Stimulated activated naive CD8-positive, alpha-beta T cell treated with anti-CD3 and anti-CD28 coated beads, Interleukin-15, Interleukin-2, amounts not matched to agents 100 U/mL and 50 U/mL, for 24 hours (primary cell): ENCODE measurements around the gene CLCN6.
"Not testable (repeated sequence)": the region's sequence is repeated elsewhere in the genome, so short reads cannot be mapped to it uniquely, and the experiment has no call there.

ENCODE experiments used
- ATAC-seq: fragments of 150-1000 bp; cut with Tn5 transposase; one replicate; pipeline ENCODE4 v1.10.0; 2021
- DNase-seq: peaks from one replicate; pipeline ENCODE4 v3.0.0; 2021

Gene CLCN6

DNA sequence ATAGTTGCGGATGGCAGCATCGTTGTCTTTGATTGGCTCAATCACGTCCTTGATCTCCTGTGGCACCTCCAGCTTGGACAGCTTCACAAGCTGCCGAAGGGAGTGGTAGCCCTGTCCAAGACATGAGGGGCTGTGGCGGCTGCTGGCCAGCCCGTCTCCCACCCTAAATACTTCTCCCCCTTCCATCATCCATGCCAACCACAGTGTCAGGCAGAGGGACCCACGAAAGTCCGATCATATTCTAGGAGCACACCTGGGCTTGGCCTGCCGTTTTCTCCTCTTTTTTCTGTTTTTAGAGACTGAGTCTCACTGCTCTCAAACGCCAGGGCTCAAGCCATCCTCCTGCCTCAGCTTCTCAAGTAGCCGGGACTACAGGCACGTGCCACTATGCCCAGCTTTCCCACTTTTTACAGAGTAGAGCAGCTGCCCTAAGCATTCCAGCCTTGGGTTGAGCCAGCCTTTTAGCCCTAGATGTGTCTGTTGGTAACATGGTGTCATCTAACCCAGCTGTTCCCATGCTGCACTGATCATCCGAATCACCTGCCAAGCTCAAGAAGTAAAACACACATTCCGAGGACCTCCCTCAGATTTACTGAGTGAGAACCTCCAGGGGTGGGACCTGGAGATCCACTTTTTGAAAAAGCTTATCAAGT is 10.6 kb upstream of the CLCN6 start:
- DNase-seq: no peak
- no peak for ATAC-seq

DNA sequence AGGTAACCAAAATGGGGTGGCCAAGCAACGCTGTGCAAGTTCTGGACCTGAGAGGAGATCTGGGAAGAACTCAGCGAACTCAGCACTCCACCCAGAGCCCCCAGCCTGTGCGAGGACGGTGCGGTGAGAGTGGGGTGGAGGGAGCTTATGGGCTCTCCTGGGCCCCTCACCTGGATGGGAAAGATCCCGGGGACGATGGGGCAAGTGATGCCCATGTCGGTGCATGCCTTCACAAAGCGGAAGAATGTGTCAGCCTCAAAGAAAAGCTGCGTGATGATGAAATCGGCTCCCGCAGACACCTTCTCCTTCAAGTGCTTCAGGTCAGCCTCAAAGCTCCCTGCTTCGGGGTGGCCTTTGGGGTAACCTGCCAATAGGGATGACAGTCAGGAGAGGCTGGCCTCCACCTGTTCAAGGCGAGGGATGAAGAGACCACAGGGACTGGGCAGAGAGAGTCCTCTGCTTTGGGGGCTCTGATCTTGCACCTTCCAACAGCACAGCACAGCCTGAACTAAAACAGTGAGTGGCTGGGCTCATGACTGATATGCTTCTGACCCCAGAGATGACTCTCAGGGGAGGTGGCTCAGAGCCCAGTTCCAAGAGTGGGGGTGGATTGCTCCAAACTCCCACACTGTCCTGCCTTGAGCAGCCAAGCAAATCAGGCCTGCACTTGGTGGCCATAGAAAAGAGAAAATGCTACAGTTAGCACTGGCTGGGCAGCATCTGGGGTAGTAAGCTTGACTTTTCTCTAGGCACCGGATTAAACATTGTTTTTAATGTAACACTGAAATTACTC is 9.8 kb upstream of the CLCN6 start:
- no peak for DNase-seq
- no peak for ATAC-seq

DNA sequence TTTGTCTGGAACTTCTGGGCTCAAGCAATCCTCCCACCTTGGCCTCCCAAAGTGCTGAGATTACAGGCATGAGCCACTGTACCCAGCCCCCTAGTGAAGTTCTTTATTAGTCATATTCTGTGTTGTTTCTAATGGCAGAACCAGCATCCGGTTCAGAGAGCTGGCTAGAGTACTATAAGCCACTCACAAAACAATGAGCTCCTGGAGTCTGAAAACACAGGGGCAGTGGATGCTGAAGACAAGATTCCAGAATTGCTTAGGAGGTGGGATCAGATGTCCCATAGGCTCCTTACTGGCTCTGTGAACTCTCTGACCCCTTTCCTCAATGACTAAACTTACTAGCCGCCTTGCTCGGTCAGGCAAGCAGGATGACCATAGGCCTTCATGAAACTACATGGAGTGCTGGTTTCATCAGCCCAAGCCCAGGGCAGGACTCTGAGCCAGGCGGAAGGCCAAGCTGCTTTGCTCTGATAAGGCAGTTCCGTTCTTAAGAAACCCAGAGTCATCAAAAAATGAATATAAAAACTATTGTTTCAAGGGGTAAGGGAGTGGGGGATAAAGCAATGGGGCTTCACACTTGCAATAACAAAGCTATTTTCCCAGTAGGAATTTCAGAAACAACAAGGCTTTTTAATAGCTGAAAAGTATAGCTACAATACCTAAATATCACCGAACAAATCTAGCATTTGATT is 8.3 kb upstream of the CLCN6 start:
- DNase-seq (no peak), ATAC-seq (no peak)

DNA sequence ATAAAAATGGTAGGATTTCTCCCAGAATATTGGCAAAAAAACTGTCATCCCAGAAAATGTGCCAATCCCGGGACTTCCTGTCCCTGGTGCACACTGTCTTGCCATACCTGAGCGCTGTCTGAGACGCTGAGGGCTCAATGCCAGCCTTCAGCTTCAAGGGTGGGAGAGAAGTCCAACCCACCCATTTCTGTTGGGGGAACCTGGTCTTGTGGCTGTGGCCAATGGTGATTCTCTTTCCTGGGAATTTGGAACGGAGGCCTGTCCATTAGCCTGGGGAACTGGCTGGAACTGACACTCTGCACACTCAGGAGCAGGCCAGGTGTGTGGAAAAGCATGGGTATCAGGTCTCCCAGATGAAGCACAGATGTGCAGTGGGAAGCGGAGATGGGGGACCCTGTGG is 6.9 kb upstream of the CLCN6 start:
- no peak for DNase-seq
- ATAC-seq: no peak

DNA sequence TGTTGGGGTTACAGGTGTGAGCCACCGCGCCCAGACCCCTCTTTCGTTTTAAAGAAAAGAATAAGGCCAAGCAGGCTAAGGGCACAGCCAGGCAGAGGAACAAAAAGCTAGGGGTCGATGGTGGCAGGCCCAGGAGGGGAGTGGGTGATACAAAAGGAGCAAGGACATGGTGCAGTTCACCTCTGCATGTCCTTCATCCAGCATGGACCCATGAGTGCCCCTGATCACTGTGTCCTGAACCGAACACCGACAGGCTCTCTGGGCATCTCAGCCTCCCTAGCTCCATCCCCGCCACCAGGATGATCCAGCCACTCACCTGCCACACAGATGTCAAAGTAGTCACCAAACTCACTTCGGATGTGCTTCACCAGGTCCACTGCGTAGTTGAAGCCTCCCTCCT is 6.1 kb upstream of the CLCN6 start:
- DNase-seq (no peak), ATAC-seq (no peak)

DNA sequence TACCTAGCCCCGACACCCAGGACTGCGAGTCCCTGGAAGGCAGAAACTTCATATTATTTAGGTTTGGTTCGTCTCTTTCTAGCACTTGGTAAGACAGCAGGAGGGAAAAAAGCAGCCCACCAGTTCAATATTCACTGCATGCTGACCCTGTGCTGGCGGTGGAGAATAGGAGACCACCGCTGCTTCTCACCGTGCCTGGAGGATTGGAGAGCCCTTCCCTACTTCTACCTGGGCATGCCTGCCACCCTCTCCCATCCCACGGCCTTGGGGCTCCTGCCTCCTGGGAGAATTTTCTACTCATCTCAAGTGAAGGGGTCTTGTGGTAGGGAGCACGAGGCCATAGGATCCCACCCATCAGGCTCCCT is 5.6 kb upstream of the CLCN6 start:
- DNase-seq (no peak), ATAC-seq (no peak)

DNA sequence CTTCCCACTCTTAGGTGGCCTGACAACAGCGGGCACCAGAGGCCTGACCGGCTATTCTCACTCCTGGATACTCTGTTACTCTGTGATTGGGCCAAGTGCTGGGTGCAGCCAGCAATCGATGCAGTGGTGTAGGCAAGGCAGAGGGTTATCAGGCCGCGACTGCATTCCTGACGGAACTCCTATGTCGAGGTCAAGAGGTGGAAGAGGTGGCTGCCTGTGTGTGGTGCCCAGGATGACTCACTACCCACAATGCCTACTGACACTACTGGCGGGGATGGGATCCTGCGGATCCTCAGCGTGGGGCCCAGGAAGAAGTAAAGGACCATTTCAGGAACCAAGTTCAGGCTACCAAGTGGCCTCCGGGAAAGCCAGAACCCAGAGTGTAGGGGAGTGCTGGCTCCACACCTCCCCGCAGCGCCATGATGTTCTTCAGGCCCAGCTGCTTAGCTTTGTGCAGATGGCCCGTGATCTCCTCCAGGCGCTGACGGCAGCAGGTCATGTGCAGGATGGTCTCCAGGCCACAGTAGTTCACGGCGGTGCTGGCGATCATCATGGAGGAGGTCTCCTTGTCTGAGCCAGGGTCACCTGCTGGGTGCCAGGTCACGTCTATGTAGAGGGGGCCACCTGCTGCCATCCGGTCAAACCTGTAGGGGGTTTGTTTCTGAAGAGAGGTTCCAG is 5.1 kb upstream of the CLCN6 start:
- ATAC-seq (no peak), DNase-seq (no peak)

DNA sequence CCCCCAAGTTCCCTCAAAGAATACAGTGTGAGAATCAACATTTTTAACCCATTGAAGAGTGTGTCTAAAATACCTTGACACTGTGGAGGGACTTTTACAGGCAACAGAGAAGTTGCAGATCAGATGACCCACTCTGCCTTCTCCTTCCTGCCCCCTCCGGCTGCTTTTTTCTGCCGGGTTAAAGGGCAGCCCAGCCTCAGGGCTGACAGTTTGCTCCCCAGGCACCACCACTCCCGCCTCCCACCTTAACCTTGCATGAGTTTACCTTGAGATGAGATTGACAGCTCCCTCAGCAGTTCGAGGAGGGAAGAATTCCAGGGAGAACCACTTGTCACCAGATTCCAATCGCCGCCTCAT is 3.4 kb upstream of the CLCN6 start:
- no peak for ATAC-seq
- DNase-seq: no peak

DNA sequence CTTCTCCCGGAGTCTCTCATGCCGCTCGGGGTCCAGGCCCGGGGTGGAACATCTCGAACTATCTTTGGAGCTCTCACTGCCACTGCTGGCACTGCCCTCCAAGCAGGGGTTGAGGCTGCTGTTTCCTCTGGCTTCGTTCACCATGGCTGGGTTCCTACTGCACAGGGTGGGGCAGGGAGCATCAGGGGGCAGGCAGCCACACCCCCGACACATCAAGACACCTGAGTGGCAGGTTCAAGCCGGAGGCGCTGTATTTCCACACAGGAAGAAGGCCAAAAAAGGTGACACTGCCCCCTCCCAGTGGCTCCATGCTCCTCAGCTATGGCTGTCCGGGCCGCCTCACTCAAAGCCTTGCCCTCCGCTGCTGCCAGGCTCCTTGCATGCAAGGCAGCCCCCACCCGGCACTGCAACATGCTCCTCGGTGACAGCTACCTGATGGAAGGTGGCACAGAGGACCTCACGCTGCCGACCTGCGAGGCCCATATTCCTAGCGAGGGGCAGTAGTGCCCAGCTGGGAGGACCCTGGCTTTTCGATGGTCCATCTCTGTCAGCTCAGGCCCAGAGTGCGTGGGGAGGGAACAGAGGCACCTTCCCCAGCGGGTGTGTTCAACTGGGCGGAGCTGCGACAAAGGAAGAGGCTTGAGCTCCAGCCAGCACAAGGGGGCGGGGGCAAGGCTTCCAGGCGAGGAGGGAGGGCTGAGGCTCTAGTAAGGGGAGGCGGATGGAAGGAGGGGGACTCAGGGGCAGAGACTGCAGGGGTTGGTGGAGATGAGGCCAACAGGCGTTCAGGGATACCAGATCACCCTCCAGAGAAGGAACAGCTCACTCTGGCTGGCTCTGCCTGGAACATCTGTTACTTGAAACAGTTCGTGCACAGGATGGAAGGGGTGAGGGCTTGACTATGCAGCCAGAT is 2.8 kb upstream of the CLCN6 start:
- ATAC-seq (peak; percentile 31), DNase-seq (peak; percentile 80)

DNA sequence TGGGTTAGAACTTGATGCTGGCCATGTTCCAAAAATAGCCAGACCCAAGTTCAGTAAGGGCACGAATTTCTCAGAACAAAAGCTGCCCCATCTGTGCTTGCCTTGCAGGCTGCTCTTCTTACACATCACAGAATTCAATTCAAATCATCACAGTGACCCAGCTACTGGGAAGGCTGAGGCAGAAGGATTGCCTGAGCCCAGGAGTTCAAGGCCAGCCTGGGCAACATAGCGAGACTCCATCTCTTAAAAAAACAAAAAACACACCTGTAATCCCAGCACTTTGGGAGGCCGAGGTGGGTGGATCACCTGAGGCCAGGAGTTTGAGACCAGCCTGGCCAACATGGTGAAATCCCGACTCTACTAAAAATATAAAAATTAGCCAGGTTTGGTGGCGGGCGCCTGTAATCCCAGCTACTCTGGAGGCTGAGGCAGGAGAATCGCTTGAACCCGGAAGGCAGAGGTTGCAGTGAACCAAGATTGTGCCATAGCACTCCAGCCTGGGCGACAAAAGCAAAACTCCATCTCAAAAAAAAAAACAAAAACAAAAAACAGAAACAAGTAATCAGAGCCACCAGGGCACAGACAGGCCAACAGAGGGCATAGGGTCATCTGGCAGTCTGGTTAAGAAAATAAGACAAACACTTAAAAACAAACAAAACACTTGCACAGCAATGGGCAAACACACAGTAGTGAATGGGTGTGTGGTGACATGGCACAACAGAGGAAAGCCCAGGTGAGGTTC is 1.9 kb upstream of the CLCN6 start:
- not testable (repeated sequence) for DNase-seq, ATAC-seq

DNA sequence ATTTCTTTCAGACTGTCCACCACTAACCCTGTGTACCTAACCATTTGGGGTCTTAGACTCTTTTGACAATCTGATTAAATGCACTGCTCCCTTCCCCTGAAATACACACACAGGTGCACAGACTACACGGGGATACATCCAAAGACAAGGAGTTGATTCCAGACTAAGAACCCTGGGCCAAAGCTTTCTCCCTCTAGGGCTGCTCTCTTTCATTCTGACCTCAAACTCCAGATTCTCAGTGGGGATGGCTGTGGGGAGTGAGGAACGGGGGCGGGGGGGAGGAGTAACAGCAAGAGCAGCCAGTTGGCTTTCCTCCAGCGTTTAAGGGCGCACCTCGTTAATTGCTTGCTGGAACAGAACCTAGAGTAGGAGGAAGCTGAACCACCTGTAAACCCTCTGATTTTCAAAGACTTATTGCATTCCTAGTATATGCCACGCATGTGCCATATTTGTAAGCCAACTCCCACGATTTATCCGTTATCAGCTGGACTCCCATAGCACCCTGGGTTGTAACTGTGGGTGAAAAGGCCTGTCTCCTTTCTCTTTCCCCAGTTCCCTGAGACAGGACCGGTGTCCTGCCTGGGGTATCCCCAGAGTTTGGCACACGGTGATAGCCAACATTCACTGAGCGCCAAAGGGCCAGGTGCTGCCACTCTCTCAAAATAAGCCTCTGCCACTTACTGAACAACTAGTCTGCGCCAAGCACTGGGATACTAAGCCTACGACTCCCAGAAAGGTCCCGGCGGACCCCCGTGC is 1.1 kb upstream of the CLCN6 start:
- peak; percentile 44 for DNase-seq
- no peak for ATAC-seq

DNA sequence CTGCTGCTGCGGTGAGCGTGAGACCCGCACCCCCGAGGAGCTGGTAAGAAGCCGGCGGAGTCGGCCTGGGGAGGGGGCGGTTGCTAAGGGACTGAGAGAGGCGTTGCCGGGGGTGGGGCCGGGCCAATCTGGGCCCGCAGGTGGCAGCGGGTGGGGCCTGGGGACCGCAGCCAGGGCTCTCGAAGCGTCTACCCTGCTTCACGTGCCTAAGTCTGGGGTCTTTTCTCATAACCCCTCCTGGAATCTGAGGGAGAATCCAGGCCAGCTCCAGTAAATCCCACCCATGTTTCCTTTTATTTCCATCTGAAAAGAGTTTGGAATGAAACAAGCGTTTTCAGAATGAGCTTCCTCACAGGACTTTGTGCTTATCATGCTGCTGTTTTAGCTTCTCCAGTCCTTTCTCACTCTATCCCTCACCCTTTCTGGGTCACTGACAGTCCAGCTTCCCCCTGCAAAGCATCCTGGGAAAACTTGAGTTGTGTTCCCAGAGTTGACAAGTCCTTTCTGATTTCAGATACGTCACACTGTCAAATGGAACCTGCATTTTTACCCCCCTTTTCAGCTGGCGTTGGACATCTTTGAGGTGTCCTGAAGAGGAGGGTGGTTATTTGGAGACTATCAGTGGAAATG is 431 bp downstream of the CLCN6 start:
- ATAC-seq (peak; percentile 45), DNase-seq (no peak)

DNA sequence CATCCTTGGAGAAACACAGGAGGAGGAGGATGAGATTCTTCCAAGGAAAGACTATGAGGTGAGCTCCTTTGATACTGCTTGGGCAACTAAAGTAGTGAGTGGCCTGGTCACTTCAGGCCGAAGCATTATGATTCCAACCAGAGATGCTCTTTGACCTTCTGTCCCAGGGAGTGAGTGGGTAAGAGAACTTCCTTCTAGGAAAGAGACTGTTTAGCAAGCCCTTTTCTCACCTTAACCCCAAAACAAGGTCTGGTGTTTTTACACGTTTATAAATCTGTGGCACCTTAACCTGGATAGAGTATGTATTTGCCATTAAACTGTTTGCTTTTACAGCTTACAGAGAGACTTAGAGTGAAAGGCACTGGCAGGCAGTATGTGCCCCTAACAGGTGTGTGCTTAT is 1.1 kb downstream of the CLCN6 start:
- DNase-seq (no peak), ATAC-seq (no peak)

DNA sequence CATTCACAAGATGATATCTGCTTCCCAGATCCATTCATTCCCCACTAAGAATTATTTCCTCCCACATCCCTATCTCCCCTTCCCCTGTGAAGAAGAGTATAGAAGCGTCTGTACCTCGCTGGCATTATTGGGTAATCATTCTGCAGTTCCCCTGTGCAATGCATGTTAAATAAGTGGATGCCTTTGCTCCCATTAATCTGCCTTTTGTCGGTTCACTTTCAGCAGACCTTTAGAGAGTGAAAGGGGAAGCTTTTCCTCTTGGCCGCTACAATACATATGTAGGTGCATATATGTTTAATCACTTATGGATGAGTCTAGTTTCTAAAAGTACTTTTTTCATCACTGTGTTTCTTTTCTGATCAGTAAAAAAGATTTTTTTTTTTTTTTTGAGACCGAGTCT is 7.0 kb downstream of the CLCN6 start:
- DNase-seq (no peak), ATAC-seq (no peak)

DNA sequence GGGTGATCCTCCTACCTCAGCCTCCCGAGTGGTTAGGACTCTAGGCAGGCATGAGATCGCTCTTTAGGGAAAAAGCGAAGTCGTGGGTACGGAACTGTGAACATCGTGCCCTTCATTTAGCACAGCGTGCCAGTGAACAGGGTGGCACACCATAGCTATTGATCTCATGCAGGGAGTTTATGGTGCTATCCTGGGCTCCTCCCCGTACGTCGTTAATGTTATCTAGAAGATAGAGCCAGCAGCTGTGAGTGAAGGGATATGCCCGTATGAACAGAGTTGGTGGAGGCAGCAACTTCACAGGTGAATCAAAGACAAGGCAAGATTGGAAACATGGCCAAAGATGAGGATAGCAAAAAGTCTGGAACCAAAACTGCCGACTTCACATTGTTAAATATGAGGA is 11.2 kb downstream of the CLCN6 start:
- ATAC-seq (no peak), DNase-seq (no peak)

DNA sequence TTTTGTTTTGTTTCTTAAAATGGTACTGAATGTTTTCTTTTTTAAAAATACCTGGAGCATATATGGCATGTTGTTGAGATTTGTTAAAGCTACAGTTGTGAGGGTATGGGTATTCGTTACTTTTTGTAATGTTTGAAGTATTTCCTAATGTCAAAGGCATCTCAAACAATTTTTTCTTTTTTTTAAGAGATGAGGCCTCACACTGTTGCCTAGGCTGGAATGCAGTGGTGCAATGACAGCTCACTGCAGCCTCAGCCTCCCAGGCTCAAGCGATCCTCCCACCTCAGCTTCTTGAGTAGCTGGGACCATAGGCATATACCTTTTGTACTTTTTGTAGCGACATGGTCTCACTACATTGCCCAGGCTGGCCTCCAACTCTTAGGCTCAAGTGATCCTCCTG is 16.1 kb downstream of the CLCN6 start:
- no peak for ATAC-seq

DNA sequence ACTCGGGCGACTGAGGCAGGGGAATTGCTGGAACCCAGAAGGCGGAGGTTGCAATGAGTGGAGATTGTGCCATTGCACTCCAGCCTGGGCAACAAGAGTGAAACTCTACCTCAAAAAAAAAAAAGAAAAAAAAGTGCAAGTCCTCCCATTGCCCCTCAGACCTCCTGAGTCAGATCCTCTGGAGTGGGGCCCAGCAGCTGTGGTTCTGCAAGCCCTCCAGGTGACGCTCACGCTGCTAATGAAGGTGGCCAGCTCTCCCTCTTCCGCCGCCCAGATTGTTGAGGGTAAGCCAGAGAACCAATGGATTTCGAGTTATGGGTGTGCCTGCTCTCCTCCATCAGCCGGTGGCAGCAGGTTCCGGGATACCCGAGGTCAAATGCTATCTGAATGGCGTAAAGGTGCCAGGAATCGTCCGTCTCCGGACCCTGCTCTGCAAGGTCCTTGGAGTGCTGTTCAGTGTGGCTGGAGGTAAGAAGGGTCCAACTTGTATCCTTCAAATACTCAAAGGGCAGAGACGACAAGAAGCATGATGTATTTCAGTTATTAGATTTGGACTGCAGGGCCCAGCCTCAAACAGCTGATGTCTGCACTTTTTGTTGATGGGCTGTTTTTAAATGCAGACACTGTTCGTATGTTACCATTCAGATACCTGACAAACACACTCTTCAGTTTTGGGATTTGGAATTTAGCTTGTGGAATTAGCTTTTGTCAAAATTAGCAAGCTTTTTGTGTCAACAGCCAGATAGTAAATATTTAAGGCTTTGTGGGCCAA is 17.6 kb downstream of the CLCN6 start:
- no peak for ATAC-seq
- no peak for DNase-seq

More for the DNA sequence above, 16.1 kb downstream of the CLCN6 start:
- DNase-seq: no peak

DNA sequence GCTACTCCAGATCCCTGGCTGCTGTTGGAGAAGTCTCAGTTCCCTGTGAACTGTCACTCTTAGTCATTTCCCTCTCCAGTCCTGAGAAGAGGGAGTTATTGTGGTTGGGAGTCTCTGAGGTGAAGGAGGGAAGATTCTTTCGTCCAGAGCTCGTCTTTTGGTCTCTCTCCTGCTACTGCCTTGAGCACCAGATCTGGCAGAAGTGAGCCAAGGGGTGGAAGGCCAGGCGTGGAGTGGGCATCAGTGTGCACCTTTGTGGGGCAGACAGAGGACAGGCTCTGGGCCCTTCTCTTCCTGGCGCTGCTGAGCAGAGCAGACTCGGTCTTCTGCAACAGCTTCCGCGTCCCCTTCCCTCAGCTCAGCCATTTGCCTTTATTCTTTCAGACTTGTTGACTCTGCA is 19.1 kb downstream of the CLCN6 start:
- ATAC-seq: no peak
- no peak for DNase-seq

DNA sequence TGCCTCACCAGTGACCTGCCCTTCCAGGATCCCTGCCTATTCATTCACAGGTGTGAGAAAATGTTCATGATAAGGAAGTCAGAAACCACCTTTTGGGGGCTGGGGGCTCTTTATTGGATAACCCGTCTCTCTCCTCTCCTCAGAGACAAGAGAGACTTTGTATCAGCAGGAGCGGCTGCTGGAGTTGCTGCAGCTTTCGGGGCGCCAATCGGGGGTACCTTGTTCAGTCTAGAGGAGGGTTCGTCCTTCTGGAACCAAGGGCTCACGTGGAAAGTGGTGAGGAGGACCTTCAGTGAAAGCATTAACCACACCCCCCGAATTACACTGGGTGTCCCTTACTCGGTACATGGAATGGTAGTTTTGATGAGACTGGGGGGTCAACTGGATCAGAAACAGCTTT is 21.0 kb downstream of the CLCN6 start:
- ATAC-seq (no peak), DNase-seq (no peak)
